ENCODE results near the gene GRIK5. TPM values are rescaled to one million over a fixed set of nuclear protein-coding genes. Genes with fewer than 3 reads are reported as not detected.
A peak's percentile ranks its signal among the peaks of the same experiment; 100 is the strongest.

GRIK5 gene
- total RNA-seq, 1 donor: under 0.01 TPM

DNA sequence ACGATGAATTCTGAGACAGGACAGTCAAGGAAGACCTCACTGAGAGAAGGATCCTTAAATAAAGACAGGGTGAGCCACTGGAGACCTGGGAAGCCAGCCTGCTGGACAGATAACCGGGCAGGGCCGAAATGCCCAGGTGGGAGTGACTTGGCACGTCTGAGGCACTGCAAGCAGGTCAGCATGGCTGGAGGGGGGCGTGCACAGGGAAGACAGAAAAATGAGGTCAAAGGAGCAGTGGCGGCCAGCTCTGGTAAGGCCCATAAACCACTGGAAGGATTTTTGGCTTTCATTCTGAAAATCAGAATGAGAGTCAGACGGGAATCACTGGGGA, 70.2 kb downstream of the GRIK5 start:
- TF ChIP-seq, protein P1, sequence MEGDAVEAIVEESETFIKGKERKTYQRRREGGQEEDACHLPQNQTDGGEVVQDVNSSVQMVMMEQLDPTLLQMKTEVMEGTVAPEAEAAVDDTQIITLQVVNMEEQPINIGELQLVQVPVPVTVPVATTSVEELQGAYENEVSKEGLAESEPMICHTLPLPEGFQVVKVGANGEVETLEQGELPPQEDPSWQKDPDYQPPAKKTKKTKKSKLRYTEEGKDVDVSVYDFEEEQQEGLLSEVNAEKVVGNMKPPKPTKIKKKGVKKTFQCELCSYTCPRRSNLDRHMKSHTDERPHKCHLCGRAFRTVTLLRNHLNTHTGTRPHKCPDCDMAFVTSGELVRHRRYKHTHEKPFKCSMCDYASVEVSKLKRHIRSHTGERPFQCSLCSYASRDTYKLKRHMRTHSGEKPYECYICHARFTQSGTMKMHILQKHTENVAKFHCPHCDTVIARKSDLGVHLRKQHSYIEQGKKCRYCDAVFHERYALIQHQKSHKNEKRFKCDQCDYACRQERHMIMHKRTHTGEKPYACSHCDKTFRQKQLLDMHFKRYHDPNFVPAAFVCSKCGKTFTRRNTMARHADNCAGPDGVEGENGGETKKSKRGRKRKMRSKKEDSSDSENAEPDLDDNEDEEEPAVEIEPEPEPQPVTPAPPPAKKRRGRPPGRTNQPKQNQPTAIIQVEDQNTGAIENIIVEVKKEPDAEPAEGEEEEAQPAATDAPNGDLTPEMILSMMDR (IDR thresholded peaks at IDR 0.05; ENCODE audit: extremely low read depth, low read depth, low read length): no peak
- Histone ChIP-seq H3K4me1 (ENCODE audit: insufficient read depth, low read length) (no peaks in the 10 kb centered on the region), H3K27ac (ENCODE audit: low read depth, low read length) (no peak overlapping the region), H3K9me3 (ENCODE audit: low read depth, low read length) (no peaks in the 10 kb centered on the region), H3K4me3 (ENCODE audit: insufficient read depth, low read length) (no peak overlapping the region), H3K4me2 (ENCODE audit: insufficient read depth, low read length) (no peak overlapping the region), H3K27me3 (ENCODE audit: insufficient read depth, low read length) (peaks cover 54% of the 10 kb centered on the region), H2AFZ (ENCODE audit: low read length) (no peak overlapping the region), H3K36me3 (ENCODE audit: insufficient read depth, low read length) (no peaks in the 10 kb centered on the region), H3K79me2 (ENCODE audit: insufficient read depth, low read length) (no peaks in the 10 kb centered on the region), H4K20me1 (ENCODE audit: insufficient read depth, low read length) (peaks cover 2% of the 10 kb centered on the region)
- DNase-seq (ENCODE audit: insufficient read length, low spot score, missing footprints): peak; percentile 66

DNA sequence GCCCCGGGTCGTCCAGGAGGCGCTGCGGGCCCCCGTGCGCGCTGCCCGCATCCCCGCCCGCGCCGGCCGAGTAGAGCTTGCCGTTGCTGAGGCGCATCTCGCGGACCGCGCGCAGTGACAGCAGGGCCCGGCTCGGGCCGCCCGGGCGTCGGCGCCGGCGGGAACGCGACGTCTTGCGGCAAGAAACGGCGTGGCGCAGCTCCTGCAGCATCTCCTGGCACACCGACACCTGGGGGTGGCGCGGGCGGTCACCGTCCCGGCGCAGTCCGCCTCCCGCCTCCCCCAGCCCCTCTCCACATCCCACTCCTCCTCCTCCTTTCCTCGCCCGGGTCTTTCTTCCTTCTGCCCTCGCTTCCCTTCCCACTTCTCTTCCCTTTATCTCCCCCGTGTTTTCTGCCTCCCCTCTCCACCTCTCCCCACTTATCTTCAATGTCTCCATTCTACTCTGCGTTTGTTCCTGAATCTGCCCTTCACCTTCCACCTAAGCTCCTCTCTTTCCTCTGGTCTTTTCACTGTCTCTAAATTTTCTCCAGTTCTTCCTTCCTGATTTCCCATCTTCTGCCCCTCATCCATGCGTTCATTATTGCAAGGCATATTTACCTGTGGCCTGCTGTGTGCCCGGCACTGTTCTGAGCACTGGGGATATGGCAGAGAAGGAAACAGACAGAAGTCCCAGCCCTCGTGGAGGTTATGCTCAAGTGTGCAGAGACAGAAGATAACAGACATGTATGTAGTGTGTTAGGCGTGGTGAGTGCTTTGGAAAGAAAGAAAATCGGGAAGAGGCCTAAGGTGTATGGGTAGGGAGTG, 70.7 kb downstream of the GRIK5 start:
- TF ChIP-seq, protein P1 (IDR thresholded peaks at IDR 0.05; ENCODE audit: extremely low read depth, low read depth, low read length): no peak
- peaks cover 54% of the 10 kb centered on the region for H3K27me3 ChIP-seq (ENCODE audit: insufficient read depth, low read length)

DNA sequence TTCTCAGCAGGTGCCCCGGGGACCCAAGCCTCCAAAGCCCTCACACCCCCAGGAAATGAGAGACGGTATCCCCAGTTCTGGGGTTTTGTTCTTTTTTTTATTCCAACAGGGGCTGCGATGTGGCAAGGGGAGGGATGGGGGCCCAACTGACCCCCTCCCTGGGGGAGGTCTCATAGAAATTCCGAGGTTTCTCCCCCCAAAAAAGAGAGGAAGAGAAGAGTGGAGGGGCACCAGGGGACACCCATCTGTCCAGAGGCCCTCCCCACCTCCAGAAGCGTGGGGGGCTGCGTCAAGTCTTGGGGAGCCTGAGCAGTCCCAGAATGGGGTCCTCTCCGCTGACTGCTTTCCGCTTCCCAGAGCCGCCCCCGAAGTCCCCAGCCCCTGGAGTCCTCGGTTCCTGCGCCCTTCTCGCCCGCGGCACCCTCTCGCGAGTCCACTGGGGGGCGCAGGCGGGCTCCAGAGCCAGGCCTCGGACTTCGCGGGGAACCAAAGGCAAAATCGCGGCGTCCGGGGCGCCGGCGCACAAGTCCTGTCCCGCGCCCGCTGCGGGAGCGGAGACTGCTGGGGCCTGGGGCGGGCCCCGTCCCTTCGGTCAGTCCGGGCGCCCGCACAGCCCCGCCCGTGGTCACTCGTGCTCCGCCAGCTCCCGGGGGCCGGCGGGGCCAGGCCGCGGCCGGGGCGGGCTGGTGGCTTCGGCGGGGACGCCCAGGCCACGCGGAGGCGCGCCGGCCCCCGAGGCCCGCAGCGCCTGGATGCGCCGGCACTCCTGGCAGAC, 71.6 kb downstream of the GRIK5 start:
- no peaks in the 10 kb centered on the region for H3K4me1 ChIP-seq (ENCODE audit: insufficient read depth, low read length)

More for the DNA sequence above, 70.7 kb downstream of the GRIK5 start:
- Histone ChIP-seq H4K20me1 (ENCODE audit: insufficient read depth, low read length) (peaks cover 2% of the 10 kb centered on the region), H2AFZ (ENCODE audit: low read length) (no peak overlapping the region), H3K79me2 (ENCODE audit: insufficient read depth, low read length) (no peaks in the 10 kb centered on the region), H3K4me2 (ENCODE audit: insufficient read depth, low read length) (no peak overlapping the region), H3K4me1 (ENCODE audit: insufficient read depth, low read length) (no peaks in the 10 kb centered on the region), H3K36me3 (ENCODE audit: insufficient read depth, low read length) (no peaks in the 10 kb centered on the region), H3K27ac (ENCODE audit: low read depth, low read length) (no peak overlapping the region), H3K4me3 (ENCODE audit: insufficient read depth, low read length) (no peak overlapping the region), H3K9me3 (ENCODE audit: low read depth, low read length) (no peaks in the 10 kb centered on the region)
- peak; percentile 87 for DNase-seq (ENCODE audit: insufficient read length, low spot score, missing footprints)

More for the DNA sequence above, 71.6 kb downstream of the GRIK5 start:
- H3K9me3 ChIP-seq (ENCODE audit: low read depth, low read length): no peaks in the 10 kb centered on the region
- H3K27ac ChIP-seq (ENCODE audit: low read depth, low read length): no peak overlapping the region
- H4K20me1 ChIP-seq (ENCODE audit: insufficient read depth, low read length): peaks cover 2% of the 10 kb centered on the region
- H3K4me3 ChIP-seq (ENCODE audit: insufficient read depth, low read length): no peak overlapping the region
- no peaks in the 10 kb centered on the region for H3K79me2 ChIP-seq (ENCODE audit: insufficient read depth, low read length)
- peak; percentile 98 for DNase-seq (ENCODE audit: insufficient read length, low spot score, missing footprints)
- TF ChIP-seq, protein P1 (IDR thresholded peaks at IDR 0.05; ENCODE audit: extremely low read depth, low read depth, low read length): peak; percentile 59
- no peak overlapping the region for H2AFZ ChIP-seq (ENCODE audit: low read length)
- peak overlapping the region; percentile 36 for H3K4me2 ChIP-seq (ENCODE audit: insufficient read depth, low read length)
- H3K27me3 ChIP-seq (ENCODE audit: insufficient read depth, low read length): peaks cover 56% of the 10 kb centered on the region
- H3K36me3 ChIP-seq (ENCODE audit: insufficient read depth, low read length): no peaks in the 10 kb centered on the region
